Kidney (tissue), 14 donors: ENCODE data around the gene YY2. TPM values are rescaled to one million over a fixed set of nuclear protein-coding genes. Genes with fewer than 3 reads are reported as not detected.

Experiments used
- DNase-seq, 5 donors: peaks; one replicate each; pipeline ENCODE4 v3.0.0-alpha.2; 2013 to 2020
- FAIRE-seq: peaks from 2 replicates; lab custom pipeline; 2012; peaks lifted over from hg19 to GRCh38; lab: Jason Lieb, UNC
- H3K27ac ChIP-seq, 2 donors: one replicate each; pipeline ENCODE4 v1.7.0; 2013; ENCODE audit warnings: low read depth in 2 of 2, low read length in 2 of 2, inconsistent platforms in 1 of 2
- H3K27me3 ChIP-seq: one replicate; pipeline ENCODE4 v1.7.1; 2013; ENCODE audit warnings: low read length, inconsistent platforms; ENCODE audit not compliant: control insufficient read depth, insufficient read depth
- H3K36me3 ChIP-seq, 3 donors: one replicate each; pipeline versions ENCODE4 v1.7.0 to v1.7.1; 2013; ENCODE audit warnings: low read length in 3 of 3, control low read depth in 1 of 3, inconsistent platforms in 1 of 3; ENCODE audit not compliant: insufficient read depth in 3 of 3, control insufficient read depth in 2 of 3
- H3K4me1 ChIP-seq, 3 donors: one replicate each; pipeline versions ENCODE4 v1.7.0 to v1.7.1; 2013; ENCODE audit warnings: low read length in 3 of 3, inconsistent platforms in 1 of 3, low read depth in 1 of 3; ENCODE audit not compliant: control insufficient read depth in 2 of 3, insufficient read depth in 2 of 3
- H3K4me3 ChIP-seq, 3 donors: one replicate each; pipeline versions ENCODE4 v1.7.0 to v1.8.1; 2013; ENCODE audit warnings: low read length in 3 of 3, control low read depth in 1 of 3, inconsistent platforms in 1 of 3
- H3K9ac ChIP-seq, 3 donors: one replicate each; pipeline versions ENCODE4 v1.7.0 to v1.7.1; 2013; ENCODE audit warnings: low read length in 3 of 3, control low read depth in 1 of 3, inconsistent platforms in 1 of 3
- H3K9me3 ChIP-seq, 3 donors: one replicate each; pipeline versions ENCODE4 v1.7.0 to v1.7.1; 2013; ENCODE audit warnings: low read length in 3 of 3, control low read depth in 1 of 3, inconsistent platforms in 1 of 3; ENCODE audit not compliant: control insufficient read depth in 2 of 3, insufficient read depth in 1 of 3
- CTCF ChIP-seq: IDR thresholded peaks from 3 replicates; pipeline ENCODE4 v1.5.1; 2012; ENCODE audit warnings: mild to moderate bottlenecking, moderate library complexity, borderline replicate concordance; ENCODE audit not compliant: insufficient read depth; ENCODE audit errors: extremely low read depth
- intact Hi-C: fragments of 100-400 bp; cut with DNase I; formaldehyde crosslinking; loops from one replicate; pipeline ENCODE4 v1.11.1; 2022
- polyA plus RNA-seq: library from polyadenylated mRNA; stranded (reverse); fragments of 350-450 nt; fragmentation: Illumina TruSeq; extraction: RNeasy Lipid Tissue Mini Kit (QIAGEN cat#74804); gene quantifications from one replicate; pipeline ENCODE4 v1.2.3, GENCODE V29; 2014; ENCODE audit warnings: low read depth, low replicate concordance; ENCODE audit not compliant: insufficient read depth
- total RNA-seq: library from RNA; stranded (reverse); fragmentation: NEBNext Ultra II Directional; extraction: Animal tissue kit (Norgen Biotek cat#: 25700); gene quantifications from one replicate; pipeline ENCODE4 v1.2.1, GENCODE V29; 2021
- donor health status: control.
- donor health status: control.
- donor health status: control.
- donor health status: control.
- donor health status: control.
- donor health status: DM: yes; HTN: yes; CAD: no.
- donor health status: Normal renal cell carcinoma (clear cell type).

Gene YY2
- total and polyA plus RNA-seq, 2 donors from 2014 or later, result 0.58 to 2.3 TPM

- DNase-seq, result peak in 2 of 5 donors; percentile 21 to 27
- intact Hi-C loops, result no loop called here
- TF ChIP-seq CTCF, result no peak
- no peaks in the 10 kb centered on the region for H3K27me3 ChIP-seq
- H3K9me3 ChIP-seq, result no peaks in the 10 kb centered on the region
- no peak overlapping the region for H3K9ac ChIP-seq
- H3K27ac ChIP-seq, result no peak overlapping the region
- no peak overlapping the region for H3K4me3 ChIP-seq
- FAIRE-seq, result no peak
- no peaks in the 10 kb centered on the region for H3K36me3 ChIP-seq
- H3K4me1 ChIP-seq, result peaks cover 0 to 7% (median 2%) of the 10 kb centered on the region in 3 donors
These were observed 50.2 kb downstream of the YY2 start for GRCh38 chrX:21905953-21906352.

DNA sequence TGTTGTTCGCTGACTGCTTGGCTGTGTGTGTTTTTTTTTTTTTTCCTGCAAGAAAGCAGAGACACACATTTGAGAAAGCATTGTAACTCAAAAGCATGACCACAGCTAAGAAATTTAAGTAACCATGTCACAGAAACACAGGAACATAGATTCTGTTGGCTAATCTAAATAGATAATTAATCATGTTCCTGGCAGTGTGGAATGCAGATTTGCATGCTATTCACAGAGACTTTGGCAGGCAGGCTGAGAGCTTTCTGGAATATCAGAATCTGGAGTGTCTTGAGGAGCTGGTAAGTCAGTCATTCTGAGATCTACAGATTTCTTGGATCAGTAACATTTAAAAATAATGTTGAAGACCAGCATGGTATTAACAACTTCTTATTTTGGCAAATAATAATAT is 51.5 kb downstream of the YY2 start:
- Histone ChIP-seq H3K9me3 (no peaks in the 10 kb centered on the region), H3K4me1 (peaks cover 0 to 7% (median 2%) of the 10 kb centered on the region in 3 donors), H3K9ac (no peak overlapping the region), H3K27me3 (no peaks in the 10 kb centered on the region), H3K36me3 (no peaks in the 10 kb centered on the region), H3K27ac (peak overlapping the region in 1 of 2 donors; percentile 32), H3K4me3 (no peak overlapping the region)
- DNase-seq (peak in 2 of 5 donors; percentile 72 to 80), FAIRE-seq (no peak)
- TF ChIP-seq CTCF, result no peak
- intact Hi-C loops, result no loop called here

Other genes starting within 250 kb of the YY2 start
- gene KLHL34, start 197.7 kb upstream of the YY2 start, total RNA-seq, result 0.09 TPM
- not detected for gene KLHL34, start 197.7 kb upstream of the YY2 start, polyA plus RNA-seq
- gene SMPX, start 97.9 kb upstream of the YY2 start, total RNA-seq, result not detected
- not detected for gene SMPX, start 97.9 kb upstream of the YY2 start, polyA plus RNA-seq
- gene MBTPS2, start 16.4 kb upstream of the YY2 start, total RNA-seq, result 13.4 TPM
- 4.9 TPM for gene MBTPS2, start 16.4 kb upstream of the YY2 start, polyA plus RNA-seq
- 73.6 TPM for gene SMS, start 84.7 kb downstream of the YY2 start, total RNA-seq
- 147 TPM for gene SMS, start 84.7 kb downstream of the YY2 start, polyA plus RNA-seq
- 0.25 TPM for gene PHEX, start 176.3 kb downstream of the YY2 start, total RNA-seq
- gene PHEX, start 176.3 kb downstream of the YY2 start, polyA plus RNA-seq, result 0.19 TPM